IMR-90 (cell line): Measurements from ENCODE around the gene MTOR. TPM values are rescaled to one million over a fixed set of nuclear protein-coding genes. Genes with fewer than 3 reads are reported as not detected.

Experiments
- ATAC-seq: fragments of 200-7000 bp; cut with Tn5 transposase; 2 replicates; pipeline ENCODE4 v1.9.1; 2020; ENCODE audit warnings: low read depth, mild to moderate bottlenecking, moderate library complexity
- BruUV-seq: library from RNA; stranded (reverse); fragments of 400-500 nt; replicated peaks from 2 replicates; lab custom pipeline; 2021; lab: Mats Ljungman, UMichigan
- CTCF ChIA-PET: fragments of 300-600 bp; formaldehyde crosslinking; extraction: SDS; loops from one replicate; lab custom pipeline; 2021; ENCODE audit warnings: antibody characterized with exemption; lab: Yijun Ruan, JAX
- POLR2A ChIA-PET: fragments of 300-600 bp; sonication (Branson Sonifier 250); formaldehyde crosslinking; loops from one replicate; lab custom pipeline; 2022; ENCODE audit warnings: antibody characterized with exemption; ENCODE audit not compliant: unreplicated experiment; lab: Charles Lee
- DNase-seq: peaks from one replicate; pipeline ENCODE4 v3.0.0; 2013
- H2AFZ ChIP-seq: replicated peaks from 2 replicates; pipeline ENCODE3; 2013; ENCODE audit warnings: low read length, mild to moderate bottlenecking; ENCODE audit not compliant: poor library complexity
- H2AK5ac ChIP-seq: 2 replicates; pipeline ENCODE4 v1.6.1; 2013; ENCODE audit warnings: low read depth, low read length, inconsistent platforms
- H2AK9ac ChIP-seq: replicated peaks from 2 replicates; pipeline ENCODE3; 2013; ENCODE audit warnings: mild to moderate bottlenecking, low read depth, low read length, moderate library complexity; ENCODE audit not compliant: poor library complexity
- H2BK120ac ChIP-seq: 2 replicates; pipeline ENCODE4 v1.6.1; 2013; ENCODE audit warnings: low read depth, low read length, inconsistent platforms
- H2BK15ac ChIP-seq: 3 replicates; pipeline ENCODE4 v1.6.1; 2013; ENCODE audit warnings: low read depth, low read length, inconsistent platforms
- H2BK20ac ChIP-seq: 2 replicates; pipeline ENCODE4 v1.6.1; 2013; ENCODE audit warnings: low read depth, mild to moderate bottlenecking, inconsistent platforms, low read length, moderate library complexity
- H2BK5ac ChIP-seq: 2 replicates; pipeline ENCODE4 v1.6.1; 2013; ENCODE audit warnings: mild to moderate bottlenecking, low read depth, low read length, inconsistent platforms; ENCODE audit not compliant: poor library complexity, severe bottlenecking
- H3K14ac ChIP-seq: replicated peaks from 2 replicates; pipeline ENCODE4 v1.6.1; 2013; ENCODE audit warnings: low read depth, low read length, inconsistent platforms
- H3K18ac ChIP-seq: 2 replicates; pipeline ENCODE4 v1.6.1; 2013; ENCODE audit warnings: low read depth, low read length, control low read depth
- H3K23ac ChIP-seq: 2 replicates; pipeline ENCODE4 v1.6.1; 2013; ENCODE audit warnings: low read depth, low read length, inconsistent platforms
- H3K27ac ChIP-seq: 2 replicates; pipeline ENCODE4 v1.5.1; 2013; ENCODE audit warnings: mild to moderate bottlenecking, control low read depth, low read length; ENCODE audit not compliant: insufficient read depth
- H3K27me3 ChIP-seq: 2 replicates; pipeline ENCODE4 v1.6.1; 2013; ENCODE audit warnings: low read length; ENCODE audit not compliant: control insufficient read depth, insufficient read depth
- H3K36me3 ChIP-seq: 2 replicates; pipeline ENCODE4 v1.6.1; 2013; ENCODE audit warnings: low read length, mixed read lengths; ENCODE audit not compliant: control insufficient read depth, insufficient read depth
- H3K4ac ChIP-seq: 2 replicates; pipeline ENCODE4 v1.6.1; 2013; ENCODE audit warnings: low read depth, low read length, inconsistent platforms
- H3K4me1 ChIP-seq: 2 replicates; pipeline ENCODE4 v1.6.1; 2013; ENCODE audit warnings: low read length, mixed read lengths; ENCODE audit not compliant: control insufficient read depth, insufficient read depth
- H3K4me2 ChIP-seq: 2 replicates; pipeline ENCODE4 v1.6.1; 2013; ENCODE audit warnings: low read depth, mild to moderate bottlenecking, control low read depth, low read length, moderate library complexity
- H3K4me3 ChIP-seq: 2 replicates; pipeline ENCODE4 v1.5.1; 2013; ENCODE audit warnings: low read depth, mild to moderate bottlenecking, control low read depth, low read length, moderate library complexity; ENCODE audit not compliant: insufficient read depth
- H3K56ac ChIP-seq: 2 replicates; pipeline ENCODE4 v1.6.1; 2013; ENCODE audit warnings: low read length, inconsistent platforms; ENCODE audit not compliant: insufficient read depth; ENCODE audit errors: extremely low read depth
- H3K79me1 ChIP-seq, 2 experiments: 2 replicates each; pipeline ENCODE4 v1.6.1; 2013; ENCODE audit warnings: low read length in 2 of 2, inconsistent platforms in 1 of 2, low read depth in 1 of 2
- H3K9ac ChIP-seq: 2 replicates; pipeline ENCODE4 v1.6.1; 2013; ENCODE audit warnings: low read depth, low read length, control low read depth
- H3K9me1 ChIP-seq: 2 replicates; pipeline ENCODE4 v1.6.1; 2013; ENCODE audit warnings: low read length, inconsistent platforms; ENCODE audit not compliant: insufficient read depth
- H3K9me3 ChIP-seq: 2 replicates; pipeline ENCODE4 v1.6.1; 2013; ENCODE audit warnings: low read length; ENCODE audit not compliant: control insufficient read depth, insufficient read depth
- H4K20me1 ChIP-seq: 2 replicates; pipeline ENCODE4 v1.6.1; 2013; ENCODE audit warnings: low read length, inconsistent platforms; ENCODE audit not compliant: insufficient read depth
- H4K5ac ChIP-seq: 2 replicates; pipeline ENCODE4 v1.6.1; 2013; ENCODE audit warnings: mild to moderate bottlenecking, low read depth, low read length, control low read depth
- H4K8ac ChIP-seq, 2 experiments: 2 replicates each; pipeline ENCODE4 v1.6.1; 2013; ENCODE audit warnings: low read depth in 2 of 2, low read length in 2 of 2, control low read depth in 1 of 2, inconsistent platforms in 1 of 2
- H4K91ac ChIP-seq: 2 replicates; pipeline ENCODE4 v1.6.1; 2013; ENCODE audit warnings: low read depth, low read length, inconsistent platforms; ENCODE audit not compliant: insufficient read depth
- CEBPB ChIP-seq: IDR thresholded peaks from 2 replicates; pipeline ENCODE4 v1.6.1; 2012; ENCODE audit warnings: low read depth, low read length, improper control_type of control experiment
- CHD1 ChIP-seq: IDR thresholded peaks from 2 replicates; pipeline ENCODE4 v1.6.1; 2012; ENCODE audit warnings: low read depth, low read length, improper control_type of control experiment
- FOS ChIP-seq: fragments of 150-350 bp; IDR thresholded peaks from 2 replicates; pipeline ENCODE4 v1.6.1; 2016; ENCODE audit warnings: low read depth, low read length
- MAFK ChIP-seq: IDR thresholded peaks from 2 replicates; pipeline ENCODE4 v1.6.1; 2012; ENCODE audit warnings: low read depth, low read length, improper control_type of control experiment
- MAZ ChIP-seq: IDR thresholded peaks from 2 replicates; pipeline ENCODE4 v1.6.1; 2012; ENCODE audit warnings: low read depth, mild to moderate bottlenecking, low read length, improper control_type of control experiment, moderate library complexity, borderline replicate concordance
- NFE2L2 ChIP-seq: fragments of 150-350 bp; IDR thresholded peaks from 2 replicates; pipeline ENCODE4 v1.6.1; 2016; ENCODE audit warnings: low read depth, mild to moderate bottlenecking, low read length
- RAD21 ChIP-seq: IDR thresholded peaks from 2 replicates; pipeline ENCODE4 v1.6.1; 2012; ENCODE audit warnings: low read length, improper control_type of control experiment
- RCOR1 ChIP-seq: IDR thresholded peaks from 2 replicates; pipeline ENCODE4 v1.6.1; 2012; ENCODE audit warnings: mild to moderate bottlenecking, low read length, improper control_type of control experiment; ENCODE audit not compliant: insufficient replicate concordance
- RFX5 ChIP-seq: IDR thresholded peaks from 2 replicates; pipeline ENCODE4 v1.8.0; 2012; ENCODE audit warnings: low read depth, mild to moderate bottlenecking, low read length, moderate library complexity
- SMC3 ChIP-seq: fragments of 150-350 bp; IDR thresholded peaks from 2 replicates; pipeline ENCODE4 v1.6.1; 2016; ENCODE audit warnings: low read depth, mild to moderate bottlenecking, antibody characterized with exemption, low read length, moderate library complexity
- WGBS, 2 experiments: methylation state at CpG; one replicate each; pipeline versions ENCODE4 v1.1.5 to v1.1.7; 2013; ENCODE audit warnings: missing lambda C conversion rate in 2 of 2; ENCODE audit not compliant: insufficient read length in 1 of 2; ENCODE audit errors: extremely low coverage in 2 of 2; 5-methylcytosine and 5-hydroxymethylcytosine counted together
- dilution Hi-C: fragments of 300-500 bp; cut with HindIII; formaldehyde crosslinking; loops from one replicate; pipeline ENCODE4 v1.14.3; 2018; ENCODE audit warnings: low sequenced_read_pairs; ENCODE audit not compliant: unreplicated experiment
- in situ Hi-C: fragments of 300-500 bp; cut with MboI; formaldehyde crosslinking; loops from 3 replicates; pipeline ENCODE4 v1.14.3; 2019; ENCODE audit warnings: low sequenced_read_pairs, inconsistent platforms, mixed read lengths
- intact Hi-C: fragments of 100-400 bp; cut with micrococcal nuclease; formaldehyde crosslinking; loops from 2 replicates; pipeline ENCODE4 v1.10.0; 2022
- polyA plus RNA-seq, 3 experiments: library from polyadenylated mRNA; depleted of rRNA; stranded (reverse); fragments of >200 nt; gene quantifications; 2 replicates each; pipeline ENCODE4 v1.2.3, GENCODE V29; 2012; ENCODE audit warnings: low replicate concordance in 1 of 3
- total RNA-seq: library from RNA; depleted of rRNA; stranded (reverse); fragments of >200 nt; gene quantifications from 2 replicates; pipeline ENCODE4 v1.2.3, GENCODE V29; 2012
- TF ChIP-seq, protein P1 (sequence below): fragments of 150-350 bp; IDR thresholded peaks from 2 replicates; pipeline ENCODE4 v1.6.1; 2016; ENCODE audit warnings: low read depth, mild to moderate bottlenecking, low read length, moderate library complexity, borderline replicate concordance
- TF ChIP-seq, protein P2 (sequence below): conservative IDR thresholded peaks from 2 replicates; pipeline ENCODE4 v1.5.1; 2012; ENCODE audit warnings: mild to moderate bottlenecking, low read depth, low read length, improper control_type of control experiment

MTOR gene
- total and polyA plus RNA-seq, 2 of the 4 experiments (the other 2 are of a cell fraction), result 19.2 to 36.7 TPM

DNA sequence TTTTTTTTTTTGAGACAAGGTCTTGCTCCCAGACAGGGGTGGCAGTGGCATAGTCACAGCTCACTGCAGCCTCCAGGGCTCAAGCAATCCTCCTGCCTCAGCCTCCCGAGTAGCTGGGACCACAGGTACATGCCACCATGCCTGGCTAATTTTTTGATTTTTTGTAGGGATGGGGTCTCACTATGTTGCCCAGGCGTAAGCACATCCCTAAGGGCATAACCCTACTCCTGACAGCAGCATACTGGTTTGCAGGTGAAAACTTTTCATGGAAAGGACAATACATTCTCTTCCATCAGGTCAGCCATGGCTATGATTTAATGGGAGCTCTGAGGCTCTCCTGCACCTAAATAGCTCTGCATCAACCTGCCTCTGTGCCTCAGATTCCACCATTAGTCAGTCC lies 40.0 kb upstream of the MTOR start:
- no peaks in the 10 kb centered on the region; the same call in 1 of the 2 replicates for H3K27me3 ChIP-seq
- H3K27ac ChIP-seq, result no peak overlapping the region
- H3K79me1 ChIP-seq, result no peaks in the 10 kb centered on the region
- H3K14ac ChIP-seq, result no peak overlapping the region
- no peak overlapping the region for H3K23ac ChIP-seq
- TF ChIP-seq NFE2L2 (no peak), MAZ (no peak), RAD21 (no peak), RFX5 (no peak), CHD1 (no peak), RCOR1 (no peak), MAFK (no peak), FOS (no peak), SMC3 (no peak), CEBPB (no peak)
- TF ChIP-seq, protein P1, sequence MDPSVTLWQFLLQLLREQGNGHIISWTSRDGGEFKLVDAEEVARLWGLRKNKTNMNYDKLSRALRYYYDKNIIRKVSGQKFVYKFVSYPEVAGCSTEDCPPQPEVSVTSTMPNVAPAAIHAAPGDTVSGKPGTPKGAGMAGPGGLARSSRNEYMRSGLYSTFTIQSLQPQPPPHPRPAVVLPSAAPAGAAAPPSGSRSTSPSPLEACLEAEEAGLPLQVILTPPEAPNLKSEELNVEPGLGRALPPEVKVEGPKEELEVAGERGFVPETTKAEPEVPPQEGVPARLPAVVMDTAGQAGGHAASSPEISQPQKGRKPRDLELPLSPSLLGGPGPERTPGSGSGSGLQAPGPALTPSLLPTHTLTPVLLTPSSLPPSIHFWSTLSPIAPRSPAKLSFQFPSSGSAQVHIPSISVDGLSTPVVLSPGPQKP, result no peak
- TF ChIP-seq, protein P2, sequence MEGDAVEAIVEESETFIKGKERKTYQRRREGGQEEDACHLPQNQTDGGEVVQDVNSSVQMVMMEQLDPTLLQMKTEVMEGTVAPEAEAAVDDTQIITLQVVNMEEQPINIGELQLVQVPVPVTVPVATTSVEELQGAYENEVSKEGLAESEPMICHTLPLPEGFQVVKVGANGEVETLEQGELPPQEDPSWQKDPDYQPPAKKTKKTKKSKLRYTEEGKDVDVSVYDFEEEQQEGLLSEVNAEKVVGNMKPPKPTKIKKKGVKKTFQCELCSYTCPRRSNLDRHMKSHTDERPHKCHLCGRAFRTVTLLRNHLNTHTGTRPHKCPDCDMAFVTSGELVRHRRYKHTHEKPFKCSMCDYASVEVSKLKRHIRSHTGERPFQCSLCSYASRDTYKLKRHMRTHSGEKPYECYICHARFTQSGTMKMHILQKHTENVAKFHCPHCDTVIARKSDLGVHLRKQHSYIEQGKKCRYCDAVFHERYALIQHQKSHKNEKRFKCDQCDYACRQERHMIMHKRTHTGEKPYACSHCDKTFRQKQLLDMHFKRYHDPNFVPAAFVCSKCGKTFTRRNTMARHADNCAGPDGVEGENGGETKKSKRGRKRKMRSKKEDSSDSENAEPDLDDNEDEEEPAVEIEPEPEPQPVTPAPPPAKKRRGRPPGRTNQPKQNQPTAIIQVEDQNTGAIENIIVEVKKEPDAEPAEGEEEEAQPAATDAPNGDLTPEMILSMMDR, result no peak
- BruUV-seq, result no TSS peak
- WGBS, 2 experiments, result no CpG with 5 or more reads among the region's 2 CpGs
- no peaks in the 10 kb centered on the region for H3K4me1 ChIP-seq
- H4K8ac ChIP-seq, result no peak overlapping the region
- H3K4ac ChIP-seq, result no peak overlapping the region
- H3K9me1 ChIP-seq, result no peaks in the 10 kb centered on the region
- H2BK20ac ChIP-seq, result no peak overlapping the region
- H3K36me3 ChIP-seq, result no peaks in the 10 kb centered on the region
- H3K9ac ChIP-seq, result no peak overlapping the region
- H2AFZ ChIP-seq, result no peak overlapping the region
- no peak for DNase-seq
- H4K5ac ChIP-seq, result no peak overlapping the region
- ATAC-seq, result no peak
- no peak overlapping the region for H2BK120ac ChIP-seq
- in situ Hi-C loops (no loop called here), dilution Hi-C loops (no loop called here), intact Hi-C loops (no loop called here)
- H3K18ac ChIP-seq, result no peak overlapping the region
- no peak overlapping the region for H4K91ac ChIP-seq
- H2AK9ac ChIP-seq, result no peak overlapping the region
- H2BK5ac ChIP-seq, result no peak overlapping the region
- H3K56ac ChIP-seq, result no peak overlapping the region
- no peak overlapping the region for H2BK15ac ChIP-seq
- ChIA-PET CTCF (no interaction called here), POLR2A (no interaction called here)
- H3K4me3 ChIP-seq, result no peak overlapping the region
- H4K20me1 ChIP-seq, result no peaks in the 10 kb centered on the region
- no peak overlapping the region for H3K4me2 ChIP-seq
- H2AK5ac ChIP-seq, result no peak overlapping the region
- no peaks in the 10 kb centered on the region for H3K9me3 ChIP-seq
